Measurements from ENCODE around the gene HDGFL3. TPM values are rescaled to one million over a fixed set of nuclear protein-coding genes. Genes with fewer than 3 reads are reported as not detected.

HDGFL3 gene
- total and polyA plus RNA-seq, 2 donors (not counting 3 experiments of a cell fraction or from before 2014, with no cell fraction given): 20.2 to 155 TPM

GRCh38 chr15:83190450-83190849, 17.2 kb downstream of the HDGFL3 start:
- Histone ChIP-seq H3K27me3 (ENCODE audit: control insufficient read depth in 2 of 2, insufficient read depth in 2 of 2, low read length in 2 of 2) (no peaks in the 10 kb centered on the region), H3K9me3 (replicated peaks; ENCODE audit: control insufficient read depth, insufficient read depth, low read length) (no peaks in the 10 kb centered on the region), H3K4me3 (replicated peaks in 1 of 3; ENCODE audit: insufficient read depth in 1 of 3, low read depth in 1 of 3, low read length in 3 of 3) (no peak overlapping the region), H3K9ac (replicated peaks; ENCODE audit: extremely low read depth, insufficient read depth, low read length) (no peak overlapping the region), H3K4me2 (ENCODE audit: insufficient read depth, low read length) (no peak overlapping the region), H3K4me1 (ENCODE audit: control insufficient read depth, extremely low read depth, insufficient read depth, low read length) (peaks cover 12% of the 10 kb centered on the region), H4K20me1 (replicated peaks; ENCODE audit: control insufficient read depth, extremely low read depth, insufficient read depth, low read length) (peaks cover 30% of the 10 kb centered on the region), H2AFZ (ENCODE audit: low read depth, low read length) (no peak overlapping the region), H3K9me1 (replicated peaks; ENCODE audit: control insufficient read depth, extremely low read depth, insufficient read depth, low read length) (no peaks in the 10 kb centered on the region), H3K27ac (ENCODE audit: insufficient read depth, low read depth, low read length) (no peak overlapping the region), H3K36me3 (ENCODE audit: control insufficient read depth in 2 of 2, extremely low read depth in 1 of 2, insufficient read depth in 2 of 2, low read length in 2 of 2) (no peaks in the 10 kb centered on the region), H3K79me2 (ENCODE audit: control insufficient read depth, insufficient read depth, low read length) (peaks cover 95% of the 10 kb centered on the region)
- TF ChIP-seq MYC (IDR thresholded peaks at IDR 0.05; ENCODE audit: low read depth, low read length) (no peak), MAX (IDR thresholded peaks at IDR 0.05; ENCODE audit: insufficient read depth, insufficient read length) (no peak), POLR2AphosphoS5 (IDR thresholded peaks at IDR 0.05; ENCODE audit: insufficient read depth, low read depth, low read length) (no peak), GATA2 (IDR thresholded peaks at IDR 0.05; ENCODE audit: insufficient read depth, insufficient read length, low read depth, low read length) (no peak), JUN (IDR thresholded peaks at IDR 0.05; ENCODE audit: borderline replicate concordance, insufficient read depth, insufficient read length, low read depth) (no peak), CTCF (IDR thresholded peaks at IDR 0.05; ENCODE audit: extremely low read depth in 1 of 2, insufficient read depth in 1 of 2, low read depth in 1 of 2, low read length in 2 of 2) (no peak), FOS (IDR thresholded peaks at IDR 0.05; ENCODE audit: borderline replicate concordance, insufficient read depth, low read length) (no peak), EZH2 (IDR thresholded peaks at IDR 0.05; ENCODE audit: borderline replicate concordance, low read depth, low read length, severe bottlenecking) (no peak), POLR2A (IDR thresholded peaks at IDR 0.05; ENCODE audit: low read depth, low read length) (no peak)
- intact Hi-C loops (cut with micrococcal nuclease): no loop called here
- FAIRE-seq (no peak), DNase-seq (ENCODE audit: low read depth, low spot score) (no peak)
- no TSS peak for BruUV-seq (replicated peaks)
- ChIA-PET CTCF (interaction anchor here (1.1 to 1.5 kb wide), 3 partner anchors 12 to 26 kb away, joined by 3 to 6 read pairs (median 3); no protein-coding TSS in a partner anchor), POLR2A (no interaction called here)
- dilution Hi-C loops (cut with MboI; ENCODE audit: extremely low pct_ligation_motif_present, low sequenced_read_pairs): no loop called here

All from endothelial cell of umbilical vein (primary cell).